ENCODE results near the gene TH.

GRCh38 chr11:2132246-2132645 is 39.4 kb downstream of the TH start:
- no peak for TF ChIP-seq POLR2A (IDR thresholded peaks at IDR 0.05)
- TF ChIP-seq CTCF (IDR thresholded peaks at IDR 0.05) = no peak
